ENCODE results near the gene ELFN1.

ELFN1 gene

GRCh38 chr7:1668396-1669063, 1.5 kb upstream of the ELFN1 start:
- no peaks in the 10 kb centered on the region for H3K9me3 ChIP-seq (ENCODE audit: control insufficient read depth, low read length)
- peaks cover 80% of the 10 kb centered on the region for H3K27me3 ChIP-seq (ENCODE audit: control insufficient read depth, insufficient read depth, low read length, poor library complexity, severe bottlenecking)
- WGBS, 2 experiments: 26 to 30% methylated on average over 20 of the region's 20 CpGs
- no peak overlapping the region for H3K27ac ChIP-seq (ENCODE audit: insufficient read depth, low read depth, low read length, poor library complexity, severe bottlenecking)
- H3K36me3 ChIP-seq (ENCODE audit: control insufficient read depth, insufficient read depth, low read length): no peaks in the 10 kb centered on the region
- peak overlapping the region; percentile 20 for H3K4me3 ChIP-seq (ENCODE audit: insufficient read depth, low read depth, low read length)
- peaks cover 21% of the 10 kb centered on the region for H3K4me1 ChIP-seq (ENCODE audit: control insufficient read depth, insufficient read depth, low read length)

- peak overlapping the region; percentile 20 for H3K4me3 ChIP-seq (ENCODE audit: insufficient read depth, low read depth, low read length)
- peaks cover 72% of the 10 kb centered on the region for H3K27me3 ChIP-seq (ENCODE audit: control insufficient read depth, insufficient read depth, low read length, poor library complexity, severe bottlenecking)
- no peaks in the 10 kb centered on the region for H3K36me3 ChIP-seq (ENCODE audit: control insufficient read depth, insufficient read depth, low read length)
- 2% methylated on average over 57 to 59 of the region's 68 CpGs for WGBS, 2 experiments
- H3K27ac ChIP-seq (ENCODE audit: insufficient read depth, low read depth, low read length, poor library complexity, severe bottlenecking): peak overlapping the region; percentile 60
- H3K4me1 ChIP-seq (ENCODE audit: control insufficient read depth, insufficient read depth, low read length): peaks cover 14% of the 10 kb centered on the region
- H3K9me3 ChIP-seq (ENCODE audit: control insufficient read depth, low read length): no peaks in the 10 kb centered on the region
Observed at GRCh38 chr7:1669064-1669951, 769 bp upstream of the ELFN1 start.

GRCh38 chr7:1670894-1671593, 967 bp downstream of the ELFN1 start:
- Histone ChIP-seq H3K4me1 (ENCODE audit: control insufficient read depth, insufficient read depth, low read length) (peaks cover 11% of the 10 kb centered on the region), H3K9me3 (ENCODE audit: control insufficient read depth, low read length) (no peaks in the 10 kb centered on the region), H3K4me3 (ENCODE audit: insufficient read depth, low read depth, low read length) (peak overlapping the region; percentile 60), H3K27me3 (ENCODE audit: control insufficient read depth, insufficient read depth, low read length, poor library complexity, severe bottlenecking) (peaks cover 58% of the 10 kb centered on the region), H3K36me3 (ENCODE audit: control insufficient read depth, insufficient read depth, low read length) (no peaks in the 10 kb centered on the region), H3K27ac (ENCODE audit: insufficient read depth, low read depth, low read length, poor library complexity, severe bottlenecking) (no peak overlapping the region)
- WGBS, 2 experiments: 33 to 34% methylated on average over 26 of the region's 26 CpGs

GRCh38 chr7:1671594-1672451, 1.7 kb downstream of the ELFN1 start:
- Histone ChIP-seq H3K4me3 (ENCODE audit: insufficient read depth, low read depth, low read length) (no peak overlapping the region), H3K27me3 (ENCODE audit: control insufficient read depth, insufficient read depth, low read length, poor library complexity, severe bottlenecking) (peaks cover 50% of the 10 kb centered on the region), H3K4me1 (ENCODE audit: control insufficient read depth, insufficient read depth, low read length) (peaks cover 11% of the 10 kb centered on the region), H3K36me3 (ENCODE audit: control insufficient read depth, insufficient read depth, low read length) (no peaks in the 10 kb centered on the region), H3K27ac (ENCODE audit: insufficient read depth, low read depth, low read length, poor library complexity, severe bottlenecking) (no peak overlapping the region), H3K9me3 (ENCODE audit: control insufficient read depth, low read length) (no peaks in the 10 kb centered on the region)
- 82 to 83% methylated on average over 13 of the region's 13 CpGs for WGBS, 2 experiments

- Histone ChIP-seq H3K4me1 (ENCODE audit: control insufficient read depth, insufficient read depth, low read length) (peaks cover 10% of the 10 kb centered on the region), H3K27ac (ENCODE audit: insufficient read depth, low read depth, low read length, poor library complexity, severe bottlenecking) (no peak overlapping the region)
- WGBS, 2 experiments: 91 to 92% methylated on average over 23 of the region's 23 CpGs
Observed at GRCh38 chr7:1672851-1673486, 2.9 kb downstream of the ELFN1 start.

GRCh38 chr7:1673581-1674118, 3.6 kb downstream of the ELFN1 start:
- peaks cover 32% of the 10 kb centered on the region for H3K27me3 ChIP-seq (ENCODE audit: control insufficient read depth, insufficient read depth, low read length, poor library complexity, severe bottlenecking)
- no peaks in the 10 kb centered on the region for H3K36me3 ChIP-seq (ENCODE audit: control insufficient read depth, insufficient read depth, low read length)
- no peak overlapping the region for H3K27ac ChIP-seq (ENCODE audit: insufficient read depth, low read depth, low read length, poor library complexity, severe bottlenecking)
- H3K4me3 ChIP-seq (ENCODE audit: insufficient read depth, low read depth, low read length): no peak overlapping the region
- 94 to 97% methylated on average over 14 of the region's 14 CpGs for WGBS, 2 experiments
- peaks cover 3% of the 10 kb centered on the region for H3K4me1 ChIP-seq (ENCODE audit: control insufficient read depth, insufficient read depth, low read length)
- no peaks in the 10 kb centered on the region for H3K9me3 ChIP-seq (ENCODE audit: control insufficient read depth, low read length)

More at GRCh38 chr7:1672851-1673486, 2.9 kb downstream of the ELFN1 start:
- Histone ChIP-seq H3K27me3 (ENCODE audit: control insufficient read depth, insufficient read depth, low read length, poor library complexity, severe bottlenecking) (peaks cover 38% of the 10 kb centered on the region), H3K4me3 (ENCODE audit: insufficient read depth, low read depth, low read length) (no peak overlapping the region), H3K36me3 (ENCODE audit: control insufficient read depth, insufficient read depth, low read length) (no peaks in the 10 kb centered on the region), H3K9me3 (ENCODE audit: control insufficient read depth, low read length) (no peaks in the 10 kb centered on the region)

GRCh38 chr7:1674161-1675035, 4.3 kb downstream of the ELFN1 start:
- no peak overlapping the region for H3K27ac ChIP-seq (ENCODE audit: insufficient read depth, low read depth, low read length, poor library complexity, severe bottlenecking)
- no peaks in the 10 kb centered on the region for H3K36me3 ChIP-seq (ENCODE audit: control insufficient read depth, insufficient read depth, low read length)
- no peaks in the 10 kb centered on the region for H3K4me1 ChIP-seq (ENCODE audit: control insufficient read depth, insufficient read depth, low read length)
- peaks cover 24% of the 10 kb centered on the region for H3K27me3 ChIP-seq (ENCODE audit: control insufficient read depth, insufficient read depth, low read length, poor library complexity, severe bottlenecking)
- no peaks in the 10 kb centered on the region for H3K9me3 ChIP-seq (ENCODE audit: control insufficient read depth, low read length)
- H3K4me3 ChIP-seq (ENCODE audit: insufficient read depth, low read depth, low read length): no peak overlapping the region
- 91% methylated on average over 21 of the region's 21 CpGs for WGBS, 2 experiments

GRCh38 chr7:1675036-1675671, 5.1 kb downstream of the ELFN1 start:
- Histone ChIP-seq H3K27ac (ENCODE audit: insufficient read depth, low read depth, low read length, poor library complexity, severe bottlenecking) (no peak overlapping the region), H3K9me3 (ENCODE audit: control insufficient read depth, low read length) (no peaks in the 10 kb centered on the region), H3K27me3 (ENCODE audit: control insufficient read depth, insufficient read depth, low read length, poor library complexity, severe bottlenecking) (peaks cover 21% of the 10 kb centered on the region), H3K36me3 (ENCODE audit: control insufficient read depth, insufficient read depth, low read length) (no peaks in the 10 kb centered on the region), H3K4me1 (ENCODE audit: control insufficient read depth, insufficient read depth, low read length) (no peaks in the 10 kb centered on the region), H3K4me3 (ENCODE audit: insufficient read depth, low read depth, low read length) (no peak overlapping the region)
- WGBS, 2 experiments: 89 to 90% methylated on average over 29 of the region's 29 CpGs
